Posterior vena cava (tissue), 2 donors: ENCODE data around the gene EPHB1. TPM values are rescaled to one million over a fixed set of nuclear protein-coding genes. Genes with fewer than 3 reads are reported as not detected.
"Not testable (repeated sequence)": the region's sequence is repeated elsewhere in the genome, so short reads cannot be mapped to it uniquely, and the experiment has no call there.

Experiments used
- DNase-seq: peaks from one replicate; pipeline ENCODE4 v3.0.0-alpha.2; 2020; ENCODE audit warnings: low spot score
- intact Hi-C, 2 donors: fragments of 100-400 bp; cut with DNase I; formaldehyde crosslinking; loops; one replicate each; pipeline versions ENCODE4 v1.14.1 to v1.14.2; 2022 to 2023
- total RNA-seq, 2 donors: library from RNA; stranded (reverse); fragmentation: NEBNext Ultra II Directional; extraction: Animal tissue kit (Norgen Biotek cat#: 25700); gene quantifications; one replicate each; pipeline ENCODE4 v1.2.1, GENCODE V29; 2021
- donor health status: DM: yes; HTN: yes; CAD: no.
- donor health status: DM: yes; HTN: yes; CAD: no.

Gene EPHB1
- total RNA-seq, 2 donors from 2014 or later: 3.7 TPM

DNA sequence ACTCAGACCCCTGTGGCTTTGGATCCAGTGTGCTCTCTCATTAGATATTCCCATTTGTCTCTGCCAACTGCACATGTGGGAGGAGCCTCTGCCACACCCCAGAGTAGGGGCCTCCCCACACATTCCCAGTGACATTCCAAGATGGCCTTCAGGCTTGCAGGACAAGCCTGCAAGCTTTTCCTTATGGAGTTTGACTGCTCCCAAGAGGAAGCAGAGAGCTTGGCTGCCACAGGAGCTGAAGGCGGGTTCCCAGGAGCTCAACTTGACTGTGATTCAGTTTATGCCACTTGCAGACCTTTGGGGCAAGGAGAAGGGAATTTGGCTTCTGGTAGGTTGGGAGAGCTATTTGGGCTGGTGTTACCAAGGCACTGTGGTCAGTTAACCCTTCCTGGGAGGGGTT lies 22.5 kb upstream of the EPHB1 start:
- intact Hi-C loops: no loop called here
- no peak for DNase-seq

DNA sequence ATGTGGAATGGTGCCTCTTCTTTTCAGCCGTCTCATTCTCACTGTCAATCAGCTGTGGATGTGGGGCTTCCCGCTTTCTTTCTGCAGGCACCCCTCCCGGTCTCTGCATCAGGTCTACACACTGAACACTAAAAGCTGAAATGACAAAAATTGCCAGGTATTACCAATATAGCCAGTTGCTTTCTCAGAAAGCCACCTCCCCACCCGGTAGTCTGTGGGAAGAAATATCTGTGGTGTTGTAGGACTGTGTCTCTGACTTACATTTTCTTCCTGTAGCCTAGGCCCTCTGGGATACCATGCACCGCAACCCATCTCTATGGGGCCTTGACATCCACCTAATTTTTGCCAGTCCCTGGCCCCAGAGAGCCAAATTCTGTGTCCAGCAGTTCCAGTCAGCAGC lies 19.2 kb upstream of the EPHB1 start:
- no peak for DNase-seq
- intact Hi-C loops: no loop called here

DNA sequence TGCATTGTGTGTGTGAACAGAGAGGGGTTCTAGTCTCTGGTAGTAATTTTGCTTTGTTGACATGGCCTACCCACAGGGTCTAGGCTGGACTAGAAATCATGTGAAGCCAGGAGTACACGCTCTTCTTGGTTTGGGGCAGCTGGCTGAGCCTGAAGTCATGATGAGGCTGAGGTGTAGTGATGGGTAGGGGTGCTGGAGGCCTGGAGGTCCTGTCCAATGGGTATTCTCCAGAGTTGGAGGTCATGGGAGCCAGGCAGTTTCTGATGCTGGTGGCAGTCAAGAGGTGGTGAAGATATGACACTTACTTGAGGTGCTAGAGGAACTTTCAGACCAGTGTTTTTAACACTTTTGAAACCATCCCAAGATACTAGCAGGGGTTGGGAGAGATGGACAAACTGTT lies 18.5 kb upstream of the EPHB1 start:
- no peak for DNase-seq
- intact Hi-C loops: no loop called here

DNA sequence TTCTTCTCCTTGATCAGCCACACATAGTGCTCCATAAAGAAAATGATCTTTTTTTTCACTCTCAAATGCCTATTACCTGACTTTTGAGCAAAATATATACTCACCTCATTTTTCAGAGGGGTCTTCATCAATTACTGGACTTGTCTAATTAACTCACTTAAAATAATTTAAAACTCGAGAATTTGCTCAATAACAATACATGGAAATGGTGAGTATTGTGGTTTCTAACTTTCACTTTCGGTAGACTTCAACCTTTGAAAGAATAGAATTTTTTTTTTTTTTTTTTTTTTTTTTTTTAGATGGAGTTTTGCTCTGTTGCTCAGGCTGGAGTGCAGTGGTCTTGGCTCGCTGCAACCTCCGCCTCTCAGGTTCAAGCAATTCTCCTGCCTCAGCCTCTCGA lies 17.7 kb upstream of the EPHB1 start:
- DNase-seq: no peak
- intact Hi-C loops: no loop called here

DNA sequence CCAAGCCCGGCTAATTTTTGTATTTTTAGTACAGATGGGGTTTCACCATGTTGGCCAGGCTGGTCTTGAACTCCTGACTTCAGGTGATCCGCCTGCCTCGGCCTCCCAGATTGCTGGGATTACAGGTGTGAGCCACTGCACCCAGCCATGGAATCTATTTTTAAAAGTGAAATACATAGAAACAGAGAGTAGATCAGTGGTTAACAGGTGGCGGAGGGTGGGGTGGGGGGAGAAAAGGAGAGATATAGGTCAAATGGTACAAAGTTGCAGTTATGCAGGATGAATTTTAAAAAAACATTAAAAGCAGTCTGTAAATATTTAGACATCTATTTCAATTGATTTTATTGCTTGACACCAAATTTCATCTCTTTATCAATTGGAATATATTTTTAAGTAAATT lies 6.8 kb upstream of the EPHB1 start:
- DNase-seq, intact Hi-C loops: not testable (repeated sequence)

DNA sequence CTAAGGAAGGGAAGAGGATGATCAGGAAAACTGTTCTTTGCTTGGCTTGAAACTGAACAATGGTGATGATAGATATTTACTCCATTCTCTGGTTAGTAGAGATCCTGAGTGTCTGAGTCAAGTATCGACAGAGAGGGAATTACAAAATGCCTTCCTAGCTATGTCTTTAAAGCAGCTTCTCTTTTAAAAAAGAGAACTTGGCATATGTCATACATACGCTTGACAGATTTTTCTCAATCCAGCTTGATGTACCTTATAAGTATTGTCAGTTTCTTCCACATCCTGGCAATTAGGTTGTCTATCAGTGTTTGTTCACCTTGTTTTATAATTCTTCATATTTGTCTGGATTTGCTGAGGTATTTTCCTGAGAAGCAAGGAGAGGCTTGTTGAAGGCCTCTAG lies 5.0 kb upstream of the EPHB1 start:
- intact Hi-C loops: loop anchor here (10.0 kb wide), 2 partner anchors 715 to 1105 kb away; no protein-coding TSS in a partner anchor
- no peak for DNase-seq

DNA sequence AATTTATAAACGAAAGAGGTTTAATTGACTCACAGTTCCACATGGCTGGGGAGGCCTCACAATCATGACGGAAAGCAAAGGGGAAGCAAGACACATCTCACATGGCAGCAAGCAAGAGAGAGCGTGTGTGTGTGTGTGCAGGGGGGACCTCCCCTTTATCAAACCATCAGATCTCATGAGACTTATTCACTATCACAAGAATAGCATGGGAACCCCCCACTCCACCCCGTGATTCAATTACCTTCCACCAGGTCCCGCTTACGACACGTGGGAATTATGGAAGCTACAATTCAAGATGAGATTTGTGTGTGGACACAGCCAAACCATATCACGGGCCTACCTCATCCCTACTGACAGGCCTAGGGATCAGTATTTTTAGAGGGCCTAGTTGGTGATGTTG lies 3.1 kb upstream of the EPHB1 start:
- DNase-seq: no peak

DNA sequence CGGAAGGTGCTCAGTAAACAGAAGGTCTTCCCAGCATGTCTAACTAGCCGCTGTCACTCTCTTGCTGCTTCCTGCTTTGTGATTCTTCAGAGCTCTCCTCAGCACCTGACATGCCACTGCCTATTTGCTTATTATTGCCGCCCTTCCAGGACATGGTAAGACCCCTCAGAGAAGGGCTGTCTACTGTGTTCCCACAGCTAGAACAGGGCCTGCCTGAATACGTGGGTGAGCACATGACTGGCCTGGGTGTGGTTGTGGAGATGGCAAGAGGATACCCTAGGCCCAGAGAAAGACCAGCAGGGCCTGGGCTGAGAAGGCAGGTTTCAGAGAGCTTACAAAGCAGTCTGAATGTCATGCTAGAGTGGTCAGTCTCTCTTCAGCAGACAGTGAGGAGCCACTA lies 2.4 kb upstream of the EPHB1 start:
- intact Hi-C loops: loop anchor here (10.0 kb wide), 2 partner anchors 712 to 1102 kb away; no protein-coding TSS in a partner anchor
- no peak for DNase-seq

More for the DNA sequence above, 3.1 kb upstream of the EPHB1 start:
- intact Hi-C loops: loop anchor here (10.0 kb wide), 2 partner anchors 713 to 1103 kb away; no protein-coding TSS in a partner anchor

DNA sequence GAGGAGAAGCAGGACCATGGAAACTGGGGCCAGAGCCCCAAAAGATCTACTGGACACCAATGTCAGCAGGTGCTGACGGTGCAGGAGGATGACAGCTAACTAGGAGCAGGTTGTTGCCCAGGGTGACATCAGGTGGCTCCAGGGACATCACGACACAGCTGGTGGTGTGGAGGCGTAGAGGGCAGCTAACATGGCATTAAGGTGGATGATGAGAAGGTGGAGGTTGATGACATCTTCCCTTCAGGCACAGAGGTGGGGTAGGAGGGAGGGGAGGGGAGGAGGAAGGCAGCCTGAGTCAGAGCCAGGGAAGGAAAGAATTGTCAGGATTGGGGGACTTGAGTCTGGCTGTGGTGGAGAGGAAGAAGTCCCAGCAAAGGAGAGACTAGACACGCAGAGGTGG lies 1.5 kb upstream of the EPHB1 start:
- no peak for DNase-seq
- intact Hi-C loops: loop anchor here (10.0 kb wide), 2 partner anchors 711 to 1101 kb away; no protein-coding TSS in a partner anchor

DNA sequence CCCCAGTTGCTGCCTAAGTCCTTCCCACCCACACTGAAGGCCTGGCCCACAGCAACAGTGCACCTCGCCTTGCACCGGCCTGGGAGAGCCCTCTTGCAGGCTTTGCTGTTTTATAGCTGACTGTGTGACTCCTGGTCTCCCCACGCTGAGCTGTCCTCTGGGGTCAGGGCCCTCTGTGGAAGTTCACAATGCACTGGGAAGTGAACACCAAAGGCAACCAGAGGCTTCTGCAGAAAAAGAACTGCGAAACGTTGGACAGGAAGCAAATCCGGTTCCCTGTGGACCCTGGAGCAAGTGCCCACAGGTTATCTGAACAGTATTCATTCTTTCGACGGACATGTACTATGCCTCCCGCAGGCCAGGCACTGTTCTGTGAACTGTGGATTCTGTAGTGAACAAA lies 737 bp upstream of the EPHB1 start:
- DNase-seq: no peak
- intact Hi-C loops: loop anchor here (10.0 kb wide), 2 partner anchors 710 to 1100 kb away; no protein-coding TSS in a partner anchor

DNA sequence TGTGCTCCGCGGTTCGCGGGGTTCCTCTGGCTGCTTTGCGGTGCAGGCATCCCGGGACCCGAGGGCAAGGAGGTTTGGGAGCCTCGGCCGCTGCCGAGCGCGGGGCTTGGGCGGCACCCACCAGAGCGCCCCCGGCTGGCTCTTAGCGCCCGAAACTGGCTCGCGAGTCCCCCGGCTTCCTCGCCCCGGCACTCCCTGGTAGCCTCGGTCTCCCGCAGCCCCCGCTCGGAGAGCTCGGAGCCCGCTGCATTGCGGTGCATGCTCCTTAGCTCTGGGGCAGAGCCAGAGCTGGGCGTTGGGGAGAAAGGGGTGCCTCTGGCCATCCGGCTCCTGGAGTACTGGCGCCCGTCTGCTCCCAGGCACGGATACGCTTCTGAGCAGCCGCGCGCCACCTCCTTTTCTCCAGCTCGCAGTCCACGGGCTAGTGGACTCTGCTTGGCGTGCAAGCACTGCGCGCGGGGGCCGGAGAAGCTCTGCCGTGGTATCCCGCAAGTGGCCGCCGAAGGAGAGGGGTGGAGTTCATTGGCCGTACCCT lies 753 bp downstream of the EPHB1 start:
- DNase-seq: no peak

DNA sequence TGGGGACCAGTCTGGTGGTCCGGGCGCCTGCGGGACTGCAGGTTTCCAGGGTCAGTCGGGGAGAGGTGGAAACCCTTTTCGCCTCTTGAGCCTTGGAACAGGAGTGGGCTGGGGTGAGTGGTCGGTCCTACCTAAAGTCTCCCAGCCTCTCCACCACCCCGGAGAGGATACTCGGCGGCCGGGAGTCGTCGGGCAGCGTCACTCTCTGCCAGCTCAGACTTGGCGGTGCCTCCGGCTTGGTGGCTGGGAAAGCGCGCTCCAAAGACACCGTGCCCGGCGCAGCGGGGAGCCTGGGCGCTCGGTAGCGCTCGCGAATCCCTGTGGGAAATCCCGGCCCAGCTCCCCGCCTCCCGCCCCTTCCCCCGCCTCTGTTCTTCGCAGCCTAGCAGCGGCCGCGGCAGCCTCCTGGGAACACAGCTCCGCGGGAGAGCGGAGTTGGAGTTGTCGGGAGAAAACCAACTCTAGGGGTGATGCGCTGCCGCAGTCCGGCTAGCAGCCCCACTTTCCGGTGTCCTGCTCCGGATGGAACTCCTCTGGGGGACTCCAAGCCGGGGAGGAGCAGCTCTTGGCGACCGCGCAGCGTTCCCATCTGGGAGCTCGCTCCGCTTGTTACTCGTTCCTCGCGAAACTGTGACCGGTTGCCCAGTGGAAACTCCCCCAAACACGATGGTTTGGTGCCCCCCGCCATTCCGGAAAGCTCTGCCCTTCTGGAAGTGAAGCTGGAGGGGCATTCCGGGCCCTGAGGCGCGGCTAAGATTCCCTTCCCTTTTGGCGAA lies 1.4 kb downstream of the EPHB1 start:
- intact Hi-C loops: loop anchor here (5.0 to 10.0 kb wide), 3 partner anchors 708 to 1101 kb away; no protein-coding TSS in a partner anchor
- DNase-seq: no peak

More for the DNA sequence above, 753 bp downstream of the EPHB1 start:
- intact Hi-C loops: loop anchor here (5.0 to 10.0 kb wide), 3 partner anchors 709 to 1101 kb away; no protein-coding TSS in a partner anchor

DNA sequence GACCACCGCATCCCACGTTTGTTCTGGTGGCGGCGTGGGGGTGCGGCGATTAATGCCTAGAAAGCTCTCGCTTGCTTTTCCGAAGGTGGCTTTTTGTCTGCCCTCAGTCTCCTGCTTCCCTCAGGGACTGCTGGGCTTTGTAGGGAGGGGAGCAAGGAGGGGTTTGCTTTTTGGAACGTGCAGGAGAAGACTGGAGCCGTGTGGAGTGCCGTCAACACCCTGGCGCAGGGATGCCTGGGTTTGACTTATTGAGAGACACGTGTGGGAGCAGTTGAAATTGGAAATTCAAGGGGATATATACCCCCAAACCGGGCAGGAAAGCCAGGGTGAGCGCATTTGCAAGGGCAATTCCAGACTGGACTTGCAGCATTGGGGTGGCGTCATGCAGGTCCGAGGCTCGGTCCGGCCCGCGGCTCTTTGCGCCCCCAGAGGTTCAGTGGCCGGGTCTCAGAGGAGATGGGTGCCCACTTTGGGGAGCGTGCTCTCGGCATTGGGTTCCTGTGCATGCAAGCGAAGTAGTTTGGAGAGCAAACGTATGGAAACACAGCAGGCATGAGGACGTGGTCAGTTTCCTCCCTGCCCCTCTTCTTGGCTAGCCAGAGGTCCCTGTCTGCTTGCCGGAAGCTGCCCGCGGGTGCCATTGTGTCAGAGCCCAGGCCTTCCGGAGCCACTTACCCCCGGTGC lies 2.1 kb downstream of the EPHB1 start:
- DNase-seq: no peak
- intact Hi-C loops: loop anchor here (5.0 to 10.0 kb wide), 3 partner anchors 708 to 1100 kb away; no protein-coding TSS in a partner anchor

DNA sequence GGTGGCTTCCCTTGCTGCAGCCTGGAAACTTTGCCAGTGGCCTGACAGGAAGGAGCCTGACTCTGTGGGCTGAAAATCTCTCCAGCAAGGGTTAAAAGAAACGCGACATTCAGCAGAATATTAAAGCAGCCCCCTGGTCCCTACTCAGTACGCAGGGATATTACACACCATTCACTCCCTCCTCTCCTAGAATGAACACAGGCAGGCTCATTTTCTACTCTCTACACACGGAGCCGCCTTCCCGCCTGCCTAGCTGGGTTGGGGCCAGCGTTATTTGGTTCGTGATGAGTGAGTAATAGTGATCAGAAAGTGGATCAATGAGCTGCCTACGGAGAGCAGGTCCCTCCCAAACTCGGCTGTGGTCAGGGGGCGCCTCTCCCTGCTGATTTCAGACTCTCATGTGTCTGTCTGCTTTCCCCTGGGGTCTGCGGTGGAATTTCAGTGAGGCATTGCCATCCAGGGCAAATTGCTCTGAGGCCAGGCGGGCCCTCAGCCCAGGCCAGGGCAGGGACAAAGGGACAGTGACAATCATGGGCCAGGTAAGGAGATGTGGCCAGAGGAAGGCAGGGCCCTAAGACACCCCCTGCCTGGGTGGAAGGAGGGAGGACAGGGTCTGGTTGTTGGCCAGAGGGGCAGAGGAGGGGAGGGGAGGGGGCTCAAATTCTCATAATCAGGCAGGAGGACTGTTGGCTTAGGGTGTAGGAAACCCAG lies 2.8 kb downstream of the EPHB1 start:
- DNase-seq: no peak
- intact Hi-C loops: loop anchor here (5.0 to 10.0 kb wide), 3 partner anchors 707 to 1099 kb away; no protein-coding TSS in a partner anchor

DNA sequence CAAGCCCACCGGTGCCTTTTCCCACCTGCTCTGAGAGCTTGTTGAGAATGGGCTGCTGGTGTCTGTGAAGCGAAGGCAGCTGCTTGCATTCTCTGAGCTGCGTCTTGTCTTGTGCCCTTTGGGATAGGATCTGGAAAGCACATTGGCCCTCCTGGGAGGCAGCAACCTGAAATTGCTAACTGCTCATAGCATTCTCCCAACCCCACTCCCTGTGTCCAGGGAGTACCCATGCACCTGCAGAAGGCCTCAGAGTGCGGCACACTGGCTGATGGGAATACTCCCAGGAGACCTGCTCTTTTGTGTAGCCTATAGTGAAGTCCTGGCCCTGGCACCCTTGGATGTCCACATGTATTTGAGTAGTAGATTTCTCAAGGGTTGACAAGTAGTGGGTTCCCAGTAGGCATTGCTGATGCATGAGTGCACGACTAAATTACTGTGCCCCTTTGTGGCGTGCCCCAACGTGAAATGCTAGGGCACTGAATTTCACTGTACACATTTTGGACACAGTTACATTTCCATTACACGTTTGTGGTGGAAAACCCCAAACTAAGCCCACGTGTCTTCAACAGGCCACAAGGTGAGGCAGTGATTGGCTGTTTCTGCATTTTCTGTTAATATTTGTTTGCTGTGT lies 3.7 kb downstream of the EPHB1 start:
- intact Hi-C loops: loop anchor here (5.0 to 10.0 kb wide), 3 partner anchors 706 to 1099 kb away; no protein-coding TSS in a partner anchor
- DNase-seq: no peak

DNA sequence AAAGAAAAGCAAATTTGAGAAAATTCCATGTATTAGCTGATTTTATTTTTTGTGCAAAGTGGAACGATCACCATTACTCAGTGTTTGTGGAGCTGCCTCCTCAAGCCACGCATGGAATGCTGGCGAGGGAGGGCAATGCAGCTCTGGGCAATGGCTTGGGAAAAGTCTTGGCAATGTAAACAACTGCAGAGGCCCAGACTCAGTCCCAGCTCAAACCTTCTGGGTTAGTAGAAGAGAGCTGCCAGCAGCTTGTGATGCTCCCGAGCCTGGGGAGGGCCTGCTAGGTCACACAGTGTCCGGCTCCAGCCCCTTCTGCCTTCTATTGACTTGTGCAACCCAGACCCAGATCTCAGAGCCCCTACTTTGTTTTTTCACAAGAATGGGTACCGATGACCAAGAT lies 4.3 kb downstream of the EPHB1 start:
- no peak for DNase-seq
- intact Hi-C loops: loop anchor here (5.0 to 10.0 kb wide), 3 partner anchors 705 to 1098 kb away; no protein-coding TSS in a partner anchor

DNA sequence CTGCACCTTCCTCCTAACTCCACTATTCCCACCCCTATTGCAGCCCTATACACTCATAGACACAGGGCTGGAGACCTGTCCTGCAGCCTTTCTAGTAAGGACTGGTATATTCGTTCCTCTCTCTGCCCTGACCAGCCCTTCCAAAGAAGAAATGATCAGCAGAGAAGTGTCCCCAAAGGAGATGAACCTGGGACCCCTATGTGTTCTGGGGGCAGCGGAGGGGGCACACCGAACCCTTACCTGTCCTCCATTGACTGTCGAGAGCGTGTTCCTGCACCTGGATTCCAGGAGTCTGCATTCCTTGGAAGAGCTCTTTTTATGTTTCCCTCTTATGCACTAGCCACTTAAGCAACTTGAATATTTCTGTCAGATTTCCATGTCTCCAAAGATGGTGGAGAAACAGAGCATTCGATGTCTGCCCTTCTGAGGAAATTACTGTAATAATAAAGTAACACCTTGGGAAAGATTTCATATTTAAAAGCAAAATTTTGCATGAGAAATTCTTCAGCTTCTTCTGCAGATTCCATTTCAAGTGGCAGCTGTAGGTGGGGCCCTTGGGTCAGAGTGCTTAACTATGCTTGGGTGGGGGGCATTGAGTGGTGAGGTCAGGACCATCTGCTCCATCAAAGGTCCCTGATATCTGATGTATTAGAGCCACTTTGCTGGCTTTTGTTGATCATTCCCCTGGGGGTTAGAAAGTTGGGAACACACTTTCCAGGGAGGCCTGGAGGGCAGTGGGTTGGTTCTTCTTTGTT lies 6.3 kb downstream of the EPHB1 start:
- no peak for DNase-seq
- intact Hi-C loops: no loop called here

DNA sequence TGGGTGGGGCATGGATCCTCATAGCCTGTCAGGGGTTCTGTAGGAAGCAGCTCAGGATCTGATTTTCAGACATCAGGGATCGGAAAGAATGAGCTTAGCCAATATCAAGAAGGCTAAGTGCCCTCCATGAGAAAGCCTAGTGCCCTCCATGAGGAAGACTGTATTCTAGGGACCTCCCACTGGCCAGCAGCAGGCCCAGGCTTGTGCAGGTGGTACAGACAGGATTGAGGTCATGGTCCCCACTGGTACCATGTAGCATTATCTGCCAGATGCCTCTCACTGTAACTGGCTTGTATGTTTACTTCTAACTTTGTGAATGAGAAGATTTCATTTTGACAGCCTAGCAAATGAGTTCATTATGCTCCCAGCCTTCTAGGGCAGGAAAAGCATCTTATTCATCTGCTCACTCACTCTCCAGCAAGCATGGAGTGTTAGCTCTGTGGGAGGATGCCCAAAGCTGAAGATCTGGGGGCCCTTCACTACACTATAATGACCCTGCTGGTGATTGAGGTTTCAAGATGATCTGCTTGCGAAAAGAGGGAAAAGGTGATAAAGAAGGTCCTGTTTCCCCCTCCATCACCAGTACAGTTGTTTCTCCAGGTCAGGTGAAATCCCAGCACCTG lies 7.5 kb downstream of the EPHB1 start:
- no peak for DNase-seq
- intact Hi-C loops: no loop called here
